GM19395 (cell line): Measurements from ENCODE around the gene LTK.
"Not testable (repeated sequence)": the region's sequence is repeated elsewhere in the genome, so short reads cannot be mapped to it uniquely, and the experiment has no call there.

Source experiments
- ATAC-seq: cut with Tn5 transposase; IDR thresholded peaks from one replicate; pipeline ENCODE4 v1.9.1; 2021; ENCODE audit warnings: mild to moderate bottlenecking, moderate library complexity; ENCODE audit not compliant: unreplicated experiment

Gene LTK

GRCh38 chr15:41480396-41481140 is 33.1 kb downstream of the LTK start:
- no peak for ATAC-seq

- no peak for ATAC-seq
These were observed 37.1 kb downstream of the LTK start for GRCh38 chr15:41476416-41477048.

- no peak for ATAC-seq
These were observed 38.7 kb downstream of the LTK start for GRCh38 chr15:41474941-41475340.

GRCh38 chr15:41474436-41474835 is 39.2 kb downstream of the LTK start:
- no peak for ATAC-seq

GRCh38 chr15:41473418-41473817 is 40.2 kb downstream of the LTK start:
- no peak for ATAC-seq

GRCh38 chr15:41469644-41470043 is 44.0 kb downstream of the LTK start:
- ATAC-seq, result not testable (repeated sequence)

- ATAC-seq, result no peak
These were observed 46.9 kb downstream of the LTK start for GRCh38 chr15:41466711-41467110.

GRCh38 chr15:41465822-41466421 is 47.7 kb downstream of the LTK start:
- no peak for ATAC-seq

- ATAC-seq, result no peak
These were observed 48.6 kb downstream of the LTK start for GRCh38 chr15:41464889-41465580.

GRCh38 chr15:41462084-41462795 is 51.4 kb downstream of the LTK start:
- no peak for ATAC-seq
